GM12878 (cell line): ENCODE results near the gene CASS4. TPM values are rescaled to one million over a fixed set of nuclear protein-coding genes. Genes with fewer than 3 reads are reported as not detected.

ENCODE experiments used
- ATAC-seq: fragments of 200-7000 bp; cut with Tn5 transposase; 3 replicates; pipeline ENCODE4 v1.9.1; 2020; ENCODE audit warnings: mild to moderate bottlenecking, moderate library complexity
- BruUV-seq: library from RNA; stranded (reverse); fragments of 400-500 nt; replicated peaks from 2 replicates; lab custom pipeline; 2021; lab: Mats Ljungman, UMichigan
- CTCF ChIA-PET: fragments of 300-600 bp; sonication (Branson Sonifier 250); formaldehyde crosslinking; extraction: SDS; loops from one replicate; lab custom pipeline; 2021; ENCODE audit warnings: inconsistent platforms; lab: Yijun Ruan, JAX
- POLR2A ChIA-PET: fragments of 350-600 bp; formaldehyde crosslinking; extraction: SDS; loops from one replicate; lab custom pipeline; 2021; ENCODE audit warnings: inconsistent platforms; lab: Charles Lee
- RAD21 ChIA-PET: fragments of 300-600 bp; sonication (Branson Sonifier 250); formaldehyde crosslinking; loops from one replicate; lab custom pipeline; 2023; ENCODE audit warnings: antibody characterized with exemption; ENCODE audit not compliant: unreplicated experiment; lab: Charles Lee
- SMC1A ChIA-PET: fragments of 300-600 bp; sonication (Branson Sonifier 250); formaldehyde crosslinking; loops from one replicate; lab custom pipeline; 2023; ENCODE audit not compliant: unreplicated experiment, uncharacterized antibody; lab: Charles Lee
- DNase-seq: peaks from one replicate; pipeline ENCODE4 v3.0.0-alpha.2; 2011; ENCODE audit warnings: low read depth, low spot score
- FAIRE-seq: peaks from 3 replicates; lab custom pipeline; 2011; peaks lifted over from hg19 to GRCh38; lab: Jason Lieb, UNC
- H2AFZ ChIP-seq: 2 replicates; pipeline ENCODE4 v1.6.0; 2011; ENCODE audit warnings: low read depth, low read length, control low read depth; ENCODE audit not compliant: control insufficient read depth
- H3K27ac ChIP-seq: 2 replicates; pipeline ENCODE4 v1.5.1; 2011; ENCODE audit warnings: control low read depth; ENCODE audit not compliant: control insufficient read depth, insufficient read depth
- H3K27me3 ChIP-seq, 2 experiments: replicated peaks in 1 of 2; 2 replicates each; pipeline versions ENCODE4 v1.6.0 to v1.6.1; 2011; ENCODE audit warnings: low read length in 1 of 2; ENCODE audit not compliant: control insufficient read depth in 2 of 2, insufficient read depth in 2 of 2
- H3K36me3 ChIP-seq, 2 experiments: 2 replicates each; pipeline ENCODE4 v1.5.1; 2011; ENCODE audit warnings: low read length in 1 of 2; ENCODE audit not compliant: control insufficient read depth in 2 of 2, insufficient read depth in 2 of 2
- H3K4me1 ChIP-seq: 2 replicates; pipeline ENCODE4 v1.6.1; 2011; ENCODE audit warnings: mild to moderate bottlenecking, low read length, moderate library complexity, mixed read lengths; ENCODE audit not compliant: control insufficient read depth, insufficient read depth
- H3K4me2 ChIP-seq: 2 replicates; pipeline ENCODE4 v1.6.0; 2011; ENCODE audit warnings: control low read depth; ENCODE audit not compliant: control insufficient read depth, insufficient read depth
- H3K4me3 ChIP-seq: fragments of 200-600 bp; sonication (generic); 2 replicates; pipeline ENCODE4 v1.5.1; 2016
- H3K79me2 ChIP-seq: 2 replicates; pipeline ENCODE4 v1.6.0; 2011; ENCODE audit warnings: low read length; ENCODE audit not compliant: control insufficient read depth, insufficient read depth
- H3K9ac ChIP-seq: 2 replicates; pipeline ENCODE4 v1.8.0; 2011; ENCODE audit warnings: low read length, control low read depth, mixed read lengths; ENCODE audit not compliant: control insufficient read depth, insufficient read depth
- H3K9me3 ChIP-seq: replicated peaks from 3 replicates; pipeline ENCODE4 v1.5.1; 2011; ENCODE audit warnings: mild to moderate bottlenecking, low read length; ENCODE audit not compliant: control insufficient read depth, insufficient read depth
- H4K20me1 ChIP-seq: 2 replicates; pipeline ENCODE4 v1.6.0; 2011; ENCODE audit not compliant: control insufficient read depth, insufficient read depth
- CBFB ChIP-seq: IDR thresholded peaks from 2 replicates; pipeline ENCODE4 v1.6.1; 2016; ENCODE audit warnings: antibody characterized with exemption, low read depth
- CHD1 ChIP-seq: IDR thresholded peaks from 2 replicates; pipeline ENCODE4 v1.6.1; 2012; ENCODE audit warnings: low read depth, low read length, improper control_type of control experiment
- CREB1 ChIP-seq: IDR thresholded peaks from 2 replicates; pipeline ENCODE4 v1.6.1; 2012; ENCODE audit warnings: low read depth, mild to moderate bottlenecking, inconsistent platforms
- ESRRA ChIP-seq: IDR thresholded peaks from 2 replicates; pipeline ENCODE4 v1.6.1; 2012; ENCODE audit warnings: mild to moderate bottlenecking, low read length, improper control_type of control experiment
- EZH2 ChIP-seq: IDR thresholded peaks from 2 replicates; pipeline ENCODE4 v1.6.1; 2012; ENCODE audit warnings: low read depth, mild to moderate bottlenecking, control low read depth, inconsistent platforms, low read length, borderline replicate concordance; ENCODE audit not compliant: control insufficient read depth
- GATAD2B ChIP-seq: fragments of 450-650 bp; conservative IDR thresholded peaks from 2 replicates; pipeline ENCODE4 v1.6.1; 2017; ENCODE audit warnings: low read depth, mild to moderate bottlenecking, moderate library complexity
- IKZF1 ChIP-seq: fragments of 450-650 bp; conservative IDR thresholded peaks from 2 replicates; pipeline ENCODE4 v1.6.1; 2017; ENCODE audit warnings: antibody characterized with exemption, mild to moderate bottlenecking
- NFYB ChIP-seq: IDR thresholded peaks from 2 replicates; pipeline ENCODE4 v1.6.1; 2011; ENCODE audit warnings: low read depth, mild to moderate bottlenecking, low read length, improper control_type of control experiment, moderate library complexity; ENCODE audit not compliant: insufficient read depth
- POLR2AphosphoS2 ChIP-seq: IDR thresholded peaks from 2 replicates; pipeline ENCODE4 v1.6.1; 2011; ENCODE audit warnings: low read depth, mild to moderate bottlenecking, low read length, improper control_type of control experiment, moderate library complexity
- SMAD1 ChIP-seq: fragments of 450-650 bp; IDR thresholded peaks from 2 replicates; pipeline ENCODE4 v1.6.1; 2018; ENCODE audit warnings: mild to moderate bottlenecking, low read depth; ENCODE audit not compliant: partially characterized antibody
- SMC3 ChIP-seq: IDR thresholded peaks from 2 replicates; pipeline ENCODE4 v1.6.1; 2011; ENCODE audit warnings: low read length, improper control_type of control experiment, borderline replicate concordance
- SPI1 ChIP-seq: IDR thresholded peaks from 2 replicates; pipeline ENCODE4 v1.6.1; 2011; ENCODE audit warnings: low read depth, mild to moderate bottlenecking, low read length, moderate library complexity, borderline replicate concordance; ENCODE audit not compliant: insufficient read depth
- ZBTB11 ChIP-seq: fragments of 450-650 bp; formaldehyde crosslinking; IDR thresholded peaks from 2 replicates; pipeline ENCODE4 v1.5.0; 2022; ENCODE audit warnings: mild to moderate bottlenecking, missing genetic modification characterization
- WGBS: methylation state at CpG from one replicate; pipeline ENCODE4 v1.1.6; 2016; ENCODE audit warnings: low lambda C conversion rate; ENCODE audit not compliant: insufficient replicate concordance, insufficient coverage; ENCODE audit errors: missing lambda C conversion rate; 5-methylcytosine and 5-hydroxymethylcytosine counted together
- in situ Hi-C: fragments of 300-500 bp; cut with MboI; formaldehyde crosslinking; loops from 9 replicates; pipeline ENCODE4 v1.14.3; 2018; ENCODE audit warnings: mixed read lengths
- intact Hi-C: fragments of 100-400 bp; cut with micrococcal nuclease; formaldehyde crosslinking; loops from one replicate; pipeline ENCODE4 v1.14.2; 2022; ENCODE audit not compliant: unreplicated experiment
- polyA plus RNA-seq, 11 experiments: library from polyadenylated mRNA; depleted of rRNA in 4 of 11; unstranded in 6 of 11; stranded (reverse) in 5 of 11; fragments of >200 nt; fragmentation: Nextera tagmentation in 4 of 11; fragmentation: Illumina TruSeq in 1 of 11; extraction: Ambion mirVana in 4 of 11; extraction: Trizol in 1 of 11; gene quantifications; 1 replicate in 1 of 11; 2 replicates in 10 of 11; pipeline versions ENCODE4 v1.2.1 to v1.2.3, GENCODE V29; 2011 to 2016; ENCODE audit warnings: inconsistent platforms in 2 of 11, missing spikeins in 2 of 11, low read depth in 1 of 11
- total RNA-seq, 4 experiments: library from RNA; depleted of rRNA in 3 of 4; stranded (reverse); fragments of >200 nt in 3 of 4; fragmentation: Illumina TruSeq in 1 of 4; extraction: Trizol in 1 of 4; gene quantifications; 2 replicates each; pipeline versions ENCODE4 v1.2.1 to v1.2.3, GENCODE V29; 2013 to 2021
- TF ChIP-seq, protein P1 (sequence below): IDR thresholded peaks from 2 replicates; pipeline ENCODE4 v1.6.1; 2012; ENCODE audit warnings: low read depth, low read length, improper control_type of control experiment

Gene CASS4
- total and polyA plus RNA-seq, 10 of the 15 experiments (the other 5 are each of a cell fraction or from before 2014, with no cell fraction given): 0.04 to 0.24 (median 0.11) TPM; not detected in 1

- no TSS peak for BruUV-seq
- ATAC-seq (no peak), FAIRE-seq (no peak), DNase-seq (no peak)
- Histone ChIP-seq H4K20me1 (no peaks in the 10 kb centered on the region), H3K27ac (no peak overlapping the region), H3K27me3 (no peaks in the 10 kb centered on the region), H3K9ac (no peak overlapping the region), H3K4me2 (no peak overlapping the region), H2AFZ (no peak overlapping the region), H3K4me1 (peaks cover 4% of the 10 kb centered on the region), H3K4me3 (no peak overlapping the region), H3K79me2 (no peaks in the 10 kb centered on the region), H3K36me3 (no peaks in the 10 kb centered on the region), H3K9me3 (no peaks in the 10 kb centered on the region)
- ChIA-PET SMC1A (interaction anchor here (0.9 kb wide), 1 partner anchor 22 kb away, joined by 4 read pairs; no protein-coding TSS in a partner anchor), CTCF (no interaction called here), POLR2A (no interaction called here), RAD21 (no interaction called here)
- 68% methylated on average over 11 of the region's 11 CpGs for WGBS
- intact Hi-C loops (no loop called here), in situ Hi-C loops (no loop called here)
- TF ChIP-seq NFYB: no peak
- no peak for TF ChIP-seq ESRRA
- TF ChIP-seq ZBTB11 (CRISPR knock-in tag): no peak
- no peak for TF ChIP-seq SMAD1
- TF ChIP-seq CBFB: no peak
- TF ChIP-seq SMC3: no peak
- TF ChIP-seq, protein P1, sequence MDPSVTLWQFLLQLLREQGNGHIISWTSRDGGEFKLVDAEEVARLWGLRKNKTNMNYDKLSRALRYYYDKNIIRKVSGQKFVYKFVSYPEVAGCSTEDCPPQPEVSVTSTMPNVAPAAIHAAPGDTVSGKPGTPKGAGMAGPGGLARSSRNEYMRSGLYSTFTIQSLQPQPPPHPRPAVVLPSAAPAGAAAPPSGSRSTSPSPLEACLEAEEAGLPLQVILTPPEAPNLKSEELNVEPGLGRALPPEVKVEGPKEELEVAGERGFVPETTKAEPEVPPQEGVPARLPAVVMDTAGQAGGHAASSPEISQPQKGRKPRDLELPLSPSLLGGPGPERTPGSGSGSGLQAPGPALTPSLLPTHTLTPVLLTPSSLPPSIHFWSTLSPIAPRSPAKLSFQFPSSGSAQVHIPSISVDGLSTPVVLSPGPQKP: no peak
- no peak for TF ChIP-seq SPI1
- no peak for TF ChIP-seq CREB1
- no peak for TF ChIP-seq IKZF1
- no peak for TF ChIP-seq GATAD2B
- TF ChIP-seq POLR2AphosphoS2: no peak
- TF ChIP-seq CHD1: no peak
- no peak for TF ChIP-seq EZH2
Measured at GRCh38 chr20:56418385-56418861, 6.4 kb downstream of the CASS4 start.
